ENCODE results near the gene ARMCX2.

DNA sequence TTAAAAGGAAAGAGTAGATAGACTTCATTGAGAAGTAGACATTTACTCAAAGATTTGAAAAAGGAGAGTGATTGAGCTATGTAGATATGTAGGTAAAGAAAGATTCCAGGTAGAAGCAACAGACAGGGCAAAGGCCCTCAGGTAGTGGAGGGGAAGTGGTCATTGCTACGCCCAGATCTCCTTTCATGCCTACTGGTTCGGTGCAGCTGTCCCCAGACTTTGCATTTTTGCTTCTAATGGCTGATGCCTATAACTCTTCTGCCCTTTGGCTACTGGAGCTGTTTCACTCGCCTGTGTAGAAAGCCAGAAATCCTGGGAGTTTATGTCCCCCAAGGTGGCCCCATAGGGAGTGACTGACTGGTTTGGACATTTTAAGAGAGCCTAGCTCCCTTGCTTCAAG, 16.9 kb upstream of the ARMCX2 start:
- TF ChIP-seq, protein P1, sequence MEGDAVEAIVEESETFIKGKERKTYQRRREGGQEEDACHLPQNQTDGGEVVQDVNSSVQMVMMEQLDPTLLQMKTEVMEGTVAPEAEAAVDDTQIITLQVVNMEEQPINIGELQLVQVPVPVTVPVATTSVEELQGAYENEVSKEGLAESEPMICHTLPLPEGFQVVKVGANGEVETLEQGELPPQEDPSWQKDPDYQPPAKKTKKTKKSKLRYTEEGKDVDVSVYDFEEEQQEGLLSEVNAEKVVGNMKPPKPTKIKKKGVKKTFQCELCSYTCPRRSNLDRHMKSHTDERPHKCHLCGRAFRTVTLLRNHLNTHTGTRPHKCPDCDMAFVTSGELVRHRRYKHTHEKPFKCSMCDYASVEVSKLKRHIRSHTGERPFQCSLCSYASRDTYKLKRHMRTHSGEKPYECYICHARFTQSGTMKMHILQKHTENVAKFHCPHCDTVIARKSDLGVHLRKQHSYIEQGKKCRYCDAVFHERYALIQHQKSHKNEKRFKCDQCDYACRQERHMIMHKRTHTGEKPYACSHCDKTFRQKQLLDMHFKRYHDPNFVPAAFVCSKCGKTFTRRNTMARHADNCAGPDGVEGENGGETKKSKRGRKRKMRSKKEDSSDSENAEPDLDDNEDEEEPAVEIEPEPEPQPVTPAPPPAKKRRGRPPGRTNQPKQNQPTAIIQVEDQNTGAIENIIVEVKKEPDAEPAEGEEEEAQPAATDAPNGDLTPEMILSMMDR (IDR thresholded peaks at IDR 0.05) = no peak
- TF ChIP-seq POLR2A (IDR thresholded peaks at IDR 0.05) = no peak

Data from Peyer's patch (tissue), 4 donors.